Measurements from ENCODE around the gene TRIM8. TPM values are rescaled to one million over a fixed set of nuclear protein-coding genes. Genes with fewer than 3 reads are reported as not detected.
A peak's percentile ranks its signal among the peaks of the same experiment; 100 is the strongest.

Gene TRIM8
- total and polyA plus RNA-seq, 9 of the 15 experiments (the other 6 are each of a cell fraction or from before 2014, with no cell fraction given), result 1.7 to 26.0 (median 9.1) TPM

GRCh38 chr10:102644646-102645387 is 538 bp downstream of the TRIM8 start (continued):
- TF ChIP-seq ZNF592 (IDR thresholded peaks at IDR 0.05) (peak; percentile 76), RNF2 (IDR thresholded peaks at IDR 0.05) (peak; percentile 55; the same call in 1 of the 2 replicates), NRF1 (conservative IDR thresholded peaks at IDR 0.05 in 1 of 2, IDR thresholded peaks at IDR 0.05 in 1 of 2) (peak; percentile 59 to 71; a peak in 3 of 4 replicates), SMAD4 (CRISPR knock-in tag; conservative IDR thresholded peaks at IDR 0.05) (0 out of 2 replicates have a peak, but pooled peaks have one; percentile 12), GABPB1 (CRISPR knock-in tag; IDR thresholded peaks at IDR 0.05) (peak; percentile 30; the same call in 1 of the 2 replicates), RBFOX2 (IDR thresholded peaks at IDR 0.05; ENCODE audit: low read depth, low read length) (peak; percentile 49), HMGXB4 (CRISPR knock-in tag; IDR thresholded peaks at IDR 0.05) (peak; percentile 58; the same call in 1 of the 2 replicates), PCBP1 (IDR thresholded peaks at IDR 0.05; ENCODE audit: low read depth, low read length, poor library complexity, severe bottlenecking) (peak; percentile 79), RB1 (IDR thresholded peaks at IDR 0.05; ENCODE audit: low read depth) (peak; percentile 49; the same call in 1 of the 2 replicates), ZNF668 (CRISPR knock-in tag; IDR thresholded peaks at IDR 0.05) (no peak), SP1 (CRISPR knock-in tag; IDR thresholded peaks at IDR 0.05) (peak; percentile 21)
